ENCODE measurements around the gene KLHL3. TPM values are rescaled to one million over a fixed set of nuclear protein-coding genes. Genes with fewer than 3 reads are reported as not detected.
A peak's percentile ranks its signal among the peaks of the same experiment; 100 is the strongest.

The KLHL3 gene
- total and polyA plus RNA-seq, 9 of the 15 experiments (the other 6 are each of a cell fraction or from before 2014, with no cell fraction given): under 0.01 to 1.5 (median 0.22) TPM

DNA sequence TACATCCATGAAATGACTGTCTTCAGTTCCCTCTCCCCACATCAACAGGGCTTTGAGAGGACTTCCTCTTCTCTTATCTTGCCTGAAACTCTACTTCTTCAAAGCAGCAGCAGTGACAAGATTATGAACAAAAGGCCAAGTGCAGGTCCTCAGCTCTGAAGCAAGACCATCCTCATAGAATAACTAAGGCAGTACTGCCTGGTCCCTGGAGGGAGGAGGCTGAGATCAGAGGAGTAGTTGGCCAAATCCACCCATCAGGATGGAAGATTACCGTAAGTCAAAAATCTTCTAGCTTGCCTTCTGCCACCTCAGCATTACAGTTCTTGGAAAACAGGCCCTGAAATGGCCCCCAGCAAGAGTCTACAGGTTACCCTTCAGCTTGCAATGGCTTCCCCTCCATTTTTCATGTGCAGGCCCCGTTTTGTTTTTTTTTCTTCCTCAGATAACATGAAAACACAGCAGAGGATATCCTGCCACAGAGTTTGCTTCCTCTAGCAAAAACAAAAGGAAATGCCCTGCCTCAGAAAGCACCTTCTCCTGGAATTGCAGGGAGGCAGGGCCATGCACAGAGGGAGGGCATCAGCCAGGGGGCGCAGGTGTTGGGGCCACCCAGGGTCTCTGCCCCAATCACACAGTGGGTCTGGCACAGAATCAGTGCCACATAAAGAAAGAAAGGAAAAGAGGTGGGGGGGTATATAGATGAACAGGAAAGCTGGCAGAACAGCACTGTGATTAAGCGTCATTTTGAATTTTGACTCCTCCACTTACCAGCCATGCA lies 40.0 kb downstream of the KLHL3 start:
- H3K9me3 ChIP-seq (replicated peaks; ENCODE audit: control insufficient read depth, insufficient read depth, low read depth, low read length): no peaks in the 10 kb centered on the region
- H3K9me1 ChIP-seq (ENCODE audit: control insufficient read depth, insufficient read depth, low read length): no peaks in the 10 kb centered on the region
- H3K4me3 ChIP-seq: no peak overlapping the region
- no peaks in the 10 kb centered on the region for H3K79me2 ChIP-seq (ENCODE audit: control insufficient read depth, insufficient read depth, low read length)
- no peaks in the 10 kb centered on the region for H4K20me1 ChIP-seq (replicated peaks; ENCODE audit: control insufficient read depth, insufficient read depth, low read length)
- H3K27me3 ChIP-seq (ENCODE audit: control insufficient read depth in 2 of 2, insufficient read depth in 2 of 2, low read length in 2 of 2): peaks cover 0 to 19% of the 10 kb centered on the region in 2 experiments; a peak in 2 of 5 replicates
- intact Hi-C loops (cut with micrococcal nuclease) (no loop called here), in situ Hi-C loops (cut with MboI) (no loop called here)
- H3K9ac ChIP-seq (ENCODE audit: insufficient read depth in 1 of 2, low read depth in 2 of 2, low read length in 2 of 2): no peak overlapping the region
- 0% methylated on average over 4 of the region's 4 CpGs for WGBS (ENCODE audit: insufficient coverage, low coverage, missing lambda C conversion rate)
- FAIRE-seq (peak; percentile 54), ATAC-seq (no peak), DNase-seq (ENCODE audit: extremely low read depth in 1 of 4, low spot score in 3 of 4) (peak in 1 of 4 experiments; percentile 7)
- no TSS peak for BruUV-seq (replicated peaks)
- H2AFZ ChIP-seq (ENCODE audit: low read depth, low read length): no peak overlapping the region
- POLR2A ChIA-PET: no interaction called here
- no peaks in the 10 kb centered on the region for H3K4me1 ChIP-seq (replicated peaks in 1 of 2; ENCODE audit: control insufficient read depth in 2 of 2, insufficient read depth in 2 of 2, low read length in 2 of 2)
- CTCF ChIA-PET (ENCODE audit: low intra/inter-chr PET ratio): no interaction called here
- no peaks in the 10 kb centered on the region for H3K36me3 ChIP-seq (ENCODE audit: control insufficient read depth, insufficient read depth, low read length)
- H3K27ac ChIP-seq (ENCODE audit: extremely low read depth, low read depth, low read length): no peak overlapping the region
- H3K4me2 ChIP-seq (ENCODE audit: insufficient read depth, low read length): no peak overlapping the region
- no peak for TF ChIP-seq BRF1 (IDR thresholded peaks at IDR 0.05; ENCODE audit: borderline replicate concordance, extremely low read depth, insufficient read length)
- TF ChIP-seq TEAD4 (IDR thresholded peaks at IDR 0.05; ENCODE audit: low read length): peak; percentile 45; the same call in 1 of the 2 replicates
- TF ChIP-seq TEAD4 (CRISPR knock-in tag; IDR thresholded peaks at IDR 0.05; ENCODE audit: borderline replicate concordance): no peak
- TF ChIP-seq PTBP1 (IDR thresholded peaks at IDR 0.05; ENCODE audit: low read depth, low read length): no peak
- TF ChIP-seq USF2 (CRISPR knock-in tag; IDR thresholded peaks at IDR 0.05): no peak
- TF ChIP-seq GTF3C2 (IDR thresholded peaks at IDR 0.05; ENCODE audit: borderline replicate concordance, extremely low read depth, insufficient read length): no peak
- TF ChIP-seq PHF21A (IDR thresholded peaks at IDR 0.05; ENCODE audit: borderline replicate concordance, low read depth): no peak
- TF ChIP-seq CEBPB (tag; IDR thresholded peaks at IDR 0.05): no peak
- no peak for TF ChIP-seq POU5F1 (IDR thresholded peaks at IDR 0.05; ENCODE audit: borderline replicate concordance, low read depth, low read length, partially characterized antibody)
- peak in 1 of 3 experiments; percentile 27; a peak in 1 of 6 replicates for TF ChIP-seq CTCF (IDR thresholded peaks at IDR 0.05 in 2 of 3, conservative IDR thresholded peaks at IDR 0.05 in 1 of 3; ENCODE audit: insufficient read depth in 2 of 3, low read depth in 1 of 3, low read length in 3 of 3)
- no peak for TF ChIP-seq CBFA2T2 (conservative IDR thresholded peaks at IDR 0.05)
- TF ChIP-seq, protein P1, sequence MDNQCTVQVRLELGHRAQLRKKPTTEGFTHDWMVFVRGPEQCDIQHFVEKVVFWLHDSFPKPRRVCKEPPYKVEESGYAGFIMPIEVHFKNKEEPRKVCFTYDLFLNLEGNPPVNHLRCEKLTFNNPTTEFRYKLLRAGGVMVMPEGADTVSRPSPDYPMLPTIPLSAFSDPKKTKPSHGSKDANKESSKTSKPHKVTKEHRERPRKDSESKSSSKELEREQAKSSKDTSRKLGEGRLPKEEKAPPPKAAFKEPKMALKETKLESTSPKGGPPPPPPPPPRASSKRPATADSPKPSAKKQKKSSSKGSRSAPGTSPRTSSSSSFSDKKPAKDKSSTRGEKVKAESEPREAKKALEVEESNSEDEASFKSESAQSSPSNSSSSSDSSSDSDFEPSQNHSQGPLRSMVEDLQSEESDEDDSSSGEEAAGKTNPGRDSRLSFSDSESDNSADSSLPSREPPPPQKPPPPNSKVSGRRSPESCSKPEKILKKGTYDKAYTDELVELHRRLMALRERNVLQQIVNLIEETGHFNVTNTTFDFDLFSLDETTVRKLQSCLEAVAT (IDR thresholded peaks at IDR 0.05): no peak
- TF ChIP-seq PHF8 (IDR thresholded peaks at IDR 0.05; ENCODE audit: borderline replicate concordance, low read length): no peak
- TF ChIP-seq FOS (IDR thresholded peaks at IDR 0.05; ENCODE audit: extremely low read depth, insufficient read length): no peak
- no peak for TF ChIP-seq ERF (CRISPR knock-in tag; IDR thresholded peaks at IDR 0.05)
